Type B pancreatic cell (in vitro differentiated cells): Measurements from ENCODE around the gene OGDH. TPM values are rescaled to one million over a fixed set of nuclear protein-coding genes. Genes with fewer than 3 reads are reported as not detected.
A peak's percentile ranks its signal among the peaks of the same experiment; 100 is the strongest.

Experiments used
- DNase-seq: peaks from one replicate; pipeline ENCODE4 v3.0.0; 2021; ENCODE audit warnings: mixed read lengths; ENCODE audit not compliant: unreplicated experiment; ENCODE audit errors: extremely low spot score
- H3K27ac Mint-ChIP-seq: 2 replicates; pipeline ENCODE4 v1.8.0; 2021; ENCODE audit warnings: mild to moderate bottlenecking, mixed read lengths
- H3K27me3 Mint-ChIP-seq: 2 replicates; pipeline ENCODE4 v1.8.0; 2021; ENCODE audit warnings: mixed read lengths
- H3K36me3 Mint-ChIP-seq: 2 replicates; pipeline ENCODE4 v1.8.0; 2021; ENCODE audit warnings: mixed read lengths
- H3K4me1 Mint-ChIP-seq: one replicate; pipeline ENCODE4 v1.8.0; 2021; ENCODE audit warnings: mixed read lengths; ENCODE audit not compliant: unreplicated experiment
- H3K4me3 Mint-ChIP-seq: 2 replicates; pipeline ENCODE4 v1.8.0; 2021; ENCODE audit warnings: mild to moderate bottlenecking, mixed read lengths
- H3K9me3 Mint-ChIP-seq: 2 replicates; pipeline ENCODE4 v1.8.0; 2021; ENCODE audit warnings: mixed read lengths
- CTCF ChIP-seq: fragments of 200-600 bp; sonication (generic); conservative IDR thresholded peaks from 2 replicates; pipeline ENCODE4 v1.5.0; 2021; ENCODE audit warnings: antibody characterized with exemption, mild to moderate bottlenecking
- total RNA-seq: library from RNA; stranded (reverse); gene quantifications from 2 replicates; pipeline ENCODE4 v1.2.1, GENCODE V29; 2021; ENCODE audit warnings: low replicate concordance

Gene OGDH
- total RNA-seq, 1 donor from 2014 or later = 92.8 TPM

GRCh38 chr7:44654255-44654796 is 47.9 kb downstream of the OGDH start:
- no peak overlapping the region for H3K27ac Mint-ChIP-seq
- H3K36me3 Mint-ChIP-seq = peaks cover 38% of the 10 kb centered on the region
- H3K9me3 Mint-ChIP-seq = peaks cover 4% of the 10 kb centered on the region
- no peak overlapping the region for H3K4me3 Mint-ChIP-seq
- no peaks in the 10 kb centered on the region for H3K4me1 Mint-ChIP-seq
- no peaks in the 10 kb centered on the region for H3K27me3 Mint-ChIP-seq
- no peak for TF ChIP-seq CTCF
- DNase-seq = no peak

GRCh38 chr7:44655341-44655740 is 48.9 kb downstream of the OGDH start:
- Mint-ChIP-seq H3K4me1 (no peaks in the 10 kb centered on the region), H3K9me3 (peaks cover 4% of the 10 kb centered on the region), H3K27me3 (no peaks in the 10 kb centered on the region), H3K36me3 (peaks cover 48% of the 10 kb centered on the region), H3K4me3 (no peak overlapping the region), H3K27ac (no peak overlapping the region)
- DNase-seq = no peak
- TF ChIP-seq CTCF = no peak

GRCh38 chr7:44658979-44659378 is 52.6 kb downstream of the OGDH start:
- Mint-ChIP-seq H3K9me3 (peaks cover 10% of the 10 kb centered on the region), H3K27ac (no peak overlapping the region), H3K27me3 (no peaks in the 10 kb centered on the region), H3K4me3 (no peak overlapping the region), H3K4me1 (no peaks in the 10 kb centered on the region), H3K36me3 (peaks cover 68% of the 10 kb centered on the region)
- no peak for TF ChIP-seq CTCF
- no peak for DNase-seq

- H3K4me3 Mint-ChIP-seq = no peak overlapping the region
- H3K4me1 Mint-ChIP-seq = peaks cover 8% of the 10 kb centered on the region
- H3K27me3 Mint-ChIP-seq = no peaks in the 10 kb centered on the region
- H3K9me3 Mint-ChIP-seq = peaks cover 10% of the 10 kb centered on the region
- H3K36me3 Mint-ChIP-seq = peaks cover 66% of the 10 kb centered on the region
- no peak for TF ChIP-seq CTCF
- no peak for DNase-seq
- H3K27ac Mint-ChIP-seq = no peak overlapping the region
Observed at GRCh38 chr7:44661233-44661632, 54.8 kb downstream of the OGDH start.

- no peak overlapping the region for H3K4me3 Mint-ChIP-seq
- H3K27me3 Mint-ChIP-seq = no peaks in the 10 kb centered on the region
- H3K27ac Mint-ChIP-seq = peak overlapping the region; percentile 85
- no peak for TF ChIP-seq CTCF
- peaks cover 8% of the 10 kb centered on the region for H3K4me1 Mint-ChIP-seq
- peaks cover 42% of the 10 kb centered on the region for H3K36me3 Mint-ChIP-seq
- peaks cover 5% of the 10 kb centered on the region for H3K9me3 Mint-ChIP-seq
- DNase-seq = no peak
Observed at GRCh38 chr7:44664780-44665461, 58.5 kb downstream of the OGDH start.
